Fibroblast of pulmonary artery (primary cell): ENCODE measurements around the gene LAMA5.

Experiments used
- DNase-seq: peaks from one replicate; pipeline ENCODE4 v3.0.0-alpha.2; 2010; ENCODE audit warnings: low read depth
- H3K4me3 ChIP-seq: replicated peaks from 2 replicates; pipeline ENCODE4 v1.5.1; 2011; ENCODE audit warnings: low read depth, mild to moderate bottlenecking, control low read depth, low read length, moderate library complexity
- TF ChIP-seq, protein P1 (sequence below): IDR thresholded peaks from 2 replicates; pipeline ENCODE4 v1.5.1; 2011; ENCODE audit warnings: mild to moderate bottlenecking, control low read depth, low read length, inconsistent platforms; ENCODE audit errors: missing control alignments

The LAMA5 gene

DNA sequence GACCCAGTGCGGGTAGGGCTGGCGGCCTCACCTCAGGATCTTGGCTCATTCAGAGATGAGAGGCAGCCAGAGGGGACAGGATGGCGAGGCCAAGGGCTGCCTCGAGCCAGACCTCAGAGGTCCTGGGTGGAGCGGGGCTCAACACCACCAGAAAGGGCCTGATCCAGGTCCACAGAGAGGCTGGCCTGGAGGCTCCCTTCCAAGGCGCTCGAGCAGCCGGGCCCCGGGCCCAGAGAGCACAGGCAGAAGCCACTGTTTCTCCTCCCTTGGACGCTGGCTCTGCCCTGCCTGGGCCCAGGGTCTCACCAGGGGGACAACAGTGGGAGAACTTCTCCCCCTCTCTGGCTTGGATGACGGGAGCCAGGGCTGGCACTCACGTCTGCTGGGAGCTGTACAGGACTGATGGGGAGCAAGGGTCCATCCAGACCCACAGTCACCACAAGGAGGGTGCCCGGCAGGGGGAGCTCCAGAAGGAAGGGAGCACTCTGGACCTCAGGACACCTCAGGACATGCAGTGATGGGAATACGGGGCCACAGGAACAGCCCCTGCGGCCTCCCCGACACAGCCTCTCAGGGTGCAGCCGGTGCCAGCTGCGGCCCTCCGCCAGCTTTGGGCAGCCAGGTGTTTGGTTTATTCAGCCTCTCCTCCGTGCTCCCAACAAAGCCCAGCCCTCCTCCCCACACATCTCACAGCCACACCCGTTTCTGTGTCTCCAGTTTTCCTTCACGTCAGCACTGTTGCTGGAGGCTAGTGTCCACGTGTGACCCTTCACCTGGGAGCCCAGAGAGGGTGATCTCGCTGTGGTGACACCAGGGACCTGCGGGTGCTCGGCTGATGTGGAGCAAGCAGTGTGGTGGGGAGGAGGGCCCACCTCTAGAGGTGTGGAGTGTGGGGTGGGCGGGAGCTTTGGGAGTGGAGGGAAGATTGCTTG lies 28.5 kb upstream of the LAMA5 start:
- DNase-seq = no peak
- H3K4me3 ChIP-seq = no peak overlapping the region
- TF ChIP-seq, protein P1, sequence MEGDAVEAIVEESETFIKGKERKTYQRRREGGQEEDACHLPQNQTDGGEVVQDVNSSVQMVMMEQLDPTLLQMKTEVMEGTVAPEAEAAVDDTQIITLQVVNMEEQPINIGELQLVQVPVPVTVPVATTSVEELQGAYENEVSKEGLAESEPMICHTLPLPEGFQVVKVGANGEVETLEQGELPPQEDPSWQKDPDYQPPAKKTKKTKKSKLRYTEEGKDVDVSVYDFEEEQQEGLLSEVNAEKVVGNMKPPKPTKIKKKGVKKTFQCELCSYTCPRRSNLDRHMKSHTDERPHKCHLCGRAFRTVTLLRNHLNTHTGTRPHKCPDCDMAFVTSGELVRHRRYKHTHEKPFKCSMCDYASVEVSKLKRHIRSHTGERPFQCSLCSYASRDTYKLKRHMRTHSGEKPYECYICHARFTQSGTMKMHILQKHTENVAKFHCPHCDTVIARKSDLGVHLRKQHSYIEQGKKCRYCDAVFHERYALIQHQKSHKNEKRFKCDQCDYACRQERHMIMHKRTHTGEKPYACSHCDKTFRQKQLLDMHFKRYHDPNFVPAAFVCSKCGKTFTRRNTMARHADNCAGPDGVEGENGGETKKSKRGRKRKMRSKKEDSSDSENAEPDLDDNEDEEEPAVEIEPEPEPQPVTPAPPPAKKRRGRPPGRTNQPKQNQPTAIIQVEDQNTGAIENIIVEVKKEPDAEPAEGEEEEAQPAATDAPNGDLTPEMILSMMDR = no peak

- no peak overlapping the region for H3K4me3 ChIP-seq
- DNase-seq = no peak
- TF ChIP-seq, protein P1 = no peak
Measured at GRCh38 chr20:62394248-62395245, 27.4 kb upstream of the LAMA5 start.

- H3K4me3 ChIP-seq = no peak overlapping the region
- DNase-seq = no peak
- TF ChIP-seq, protein P1 = no peak
Measured at GRCh38 chr20:62393830-62394229, 26.7 kb upstream of the LAMA5 start.

GRCh38 chr20:62393335-62393665 lies 26.2 kb upstream of the LAMA5 start:
- no peak overlapping the region for H3K4me3 ChIP-seq
- no peak for DNase-seq
- TF ChIP-seq, protein P1 = no peak

GRCh38 chr20:62392621-62393334 lies 25.7 kb upstream of the LAMA5 start:
- TF ChIP-seq, protein P1 = no peak
- H3K4me3 ChIP-seq = no peak overlapping the region
- DNase-seq = no peak

GRCh38 chr20:62392077-62392418 lies 24.9 kb upstream of the LAMA5 start:
- TF ChIP-seq, protein P1 = no peak
- no peak for DNase-seq
- no peak overlapping the region for H3K4me3 ChIP-seq
